Measurements from ENCODE around the gene PCSK6. TPM values are rescaled to one million over a fixed set of nuclear protein-coding genes. Genes with fewer than 3 reads are reported as not detected.

The PCSK6 gene
- polyA plus RNA-seq, 1 experiment = 0.29 TPM

DNA sequence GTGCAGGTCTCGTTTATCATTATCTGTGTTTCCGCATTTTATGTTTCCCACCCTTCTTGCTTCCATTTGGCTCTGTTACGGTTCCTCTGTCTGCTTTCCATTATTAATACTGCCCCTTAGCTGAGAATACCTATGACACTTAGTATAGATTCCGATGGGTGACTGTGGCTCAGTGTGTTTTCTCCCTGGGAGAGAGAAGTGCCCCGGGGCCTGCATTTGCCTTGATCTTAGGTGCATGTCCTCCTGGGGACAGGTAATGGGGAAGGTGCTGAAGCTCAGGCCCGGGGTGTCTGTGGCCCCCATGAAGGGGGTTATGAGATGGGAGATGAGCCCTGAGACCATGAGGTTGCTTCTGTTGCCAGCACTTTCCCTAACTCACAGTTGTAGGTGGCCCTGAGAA, 43.4 kb upstream of the PCSK6 start:
- DNase-seq (ENCODE audit: low read depth) = no peak
- Histone ChIP-seq H3K36me3 (ENCODE audit: control insufficient read depth, insufficient read depth, low read length) (no peaks in the 10 kb centered on the region), H3K27me3 (ENCODE audit: control insufficient read depth, insufficient read depth, low read length) (0 out of 2 replicates have a peak, but pooled peaks cover 1% of the 10 kb centered on the region), H3K4me3 (ENCODE audit: low read depth, low read length) (no peak overlapping the region)
- ChIA-PET CTCF (no interaction called here), POLR2A (no interaction called here)
- TF ChIP-seq, protein P1, sequence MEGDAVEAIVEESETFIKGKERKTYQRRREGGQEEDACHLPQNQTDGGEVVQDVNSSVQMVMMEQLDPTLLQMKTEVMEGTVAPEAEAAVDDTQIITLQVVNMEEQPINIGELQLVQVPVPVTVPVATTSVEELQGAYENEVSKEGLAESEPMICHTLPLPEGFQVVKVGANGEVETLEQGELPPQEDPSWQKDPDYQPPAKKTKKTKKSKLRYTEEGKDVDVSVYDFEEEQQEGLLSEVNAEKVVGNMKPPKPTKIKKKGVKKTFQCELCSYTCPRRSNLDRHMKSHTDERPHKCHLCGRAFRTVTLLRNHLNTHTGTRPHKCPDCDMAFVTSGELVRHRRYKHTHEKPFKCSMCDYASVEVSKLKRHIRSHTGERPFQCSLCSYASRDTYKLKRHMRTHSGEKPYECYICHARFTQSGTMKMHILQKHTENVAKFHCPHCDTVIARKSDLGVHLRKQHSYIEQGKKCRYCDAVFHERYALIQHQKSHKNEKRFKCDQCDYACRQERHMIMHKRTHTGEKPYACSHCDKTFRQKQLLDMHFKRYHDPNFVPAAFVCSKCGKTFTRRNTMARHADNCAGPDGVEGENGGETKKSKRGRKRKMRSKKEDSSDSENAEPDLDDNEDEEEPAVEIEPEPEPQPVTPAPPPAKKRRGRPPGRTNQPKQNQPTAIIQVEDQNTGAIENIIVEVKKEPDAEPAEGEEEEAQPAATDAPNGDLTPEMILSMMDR (IDR thresholded peaks at IDR 0.05; ENCODE audit: insufficient read depth, low read depth, low read length) = no peak

DNA sequence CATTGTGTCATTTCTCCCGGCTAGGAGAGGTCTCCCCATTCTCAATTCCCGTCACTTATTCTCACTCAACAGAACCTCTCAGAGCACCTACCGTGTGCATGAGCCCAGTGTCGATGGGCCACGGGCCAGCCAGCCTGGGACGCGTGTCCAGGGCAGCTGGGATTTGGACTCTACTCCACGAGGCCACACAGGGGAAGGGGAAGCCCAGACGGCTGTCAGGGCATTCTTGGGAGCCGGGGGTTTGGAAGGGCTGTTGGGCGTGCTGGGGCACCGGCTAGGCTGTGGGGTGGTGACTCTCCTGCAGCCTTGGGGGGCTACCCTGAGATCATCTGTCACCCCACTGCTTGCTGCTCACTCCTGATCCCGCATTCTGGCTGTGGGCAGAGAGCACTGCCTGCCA, 41.7 kb upstream of the PCSK6 start:
- ChIA-PET CTCF (no interaction called here), POLR2A (no interaction called here)
- TF ChIP-seq, protein P1 (IDR thresholded peaks at IDR 0.05; ENCODE audit: insufficient read depth, low read depth, low read length) = no peak
- Histone ChIP-seq H3K36me3 (ENCODE audit: control insufficient read depth, insufficient read depth, low read length) (no peaks in the 10 kb centered on the region), H3K27me3 (ENCODE audit: control insufficient read depth, insufficient read depth, low read length) (0 out of 2 replicates have a peak, but pooled peaks cover 1% of the 10 kb centered on the region), H3K4me3 (ENCODE audit: low read depth, low read length) (no peak overlapping the region)
- no peak for DNase-seq (ENCODE audit: low read depth)

- Histone ChIP-seq H3K27me3 (ENCODE audit: control insufficient read depth, insufficient read depth, low read length) (0 out of 2 replicates have a peak, but pooled peaks cover 1% of the 10 kb centered on the region), H3K4me3 (ENCODE audit: low read depth, low read length) (no peak overlapping the region), H3K36me3 (ENCODE audit: control insufficient read depth, insufficient read depth, low read length) (no peaks in the 10 kb centered on the region)
- ChIA-PET POLR2A (no interaction called here), CTCF (no interaction called here)
- TF ChIP-seq, protein P1 (IDR thresholded peaks at IDR 0.05; ENCODE audit: insufficient read depth, low read depth, low read length) = no peak
- DNase-seq (ENCODE audit: low read depth) = no peak
These were observed 40.9 kb upstream of the PCSK6 start for GRCh38 chr15:101530224-101530958.

GRCh38 chr15:101528917-101529299, 39.4 kb upstream of the PCSK6 start:
- ChIA-PET POLR2A (no interaction called here), CTCF (interaction anchor here (1.1 to 1.3 kb wide), 3 partner anchors 11 to 113 kb away, joined by 3 to 4 read pairs (median 3); no protein-coding TSS in a partner anchor)
- no peak for DNase-seq (ENCODE audit: low read depth)
- H3K27me3 ChIP-seq (ENCODE audit: control insufficient read depth, insufficient read depth, low read length) = 0 out of 2 replicates have a peak, but pooled peaks cover 1% of the 10 kb centered on the region
- TF ChIP-seq, protein P1 (IDR thresholded peaks at IDR 0.05; ENCODE audit: insufficient read depth, low read depth, low read length) = no peak
- no peaks in the 10 kb centered on the region for H3K36me3 ChIP-seq (ENCODE audit: control insufficient read depth, insufficient read depth, low read length)
- H3K4me3 ChIP-seq (ENCODE audit: low read depth, low read length) = no peak overlapping the region

DNA sequence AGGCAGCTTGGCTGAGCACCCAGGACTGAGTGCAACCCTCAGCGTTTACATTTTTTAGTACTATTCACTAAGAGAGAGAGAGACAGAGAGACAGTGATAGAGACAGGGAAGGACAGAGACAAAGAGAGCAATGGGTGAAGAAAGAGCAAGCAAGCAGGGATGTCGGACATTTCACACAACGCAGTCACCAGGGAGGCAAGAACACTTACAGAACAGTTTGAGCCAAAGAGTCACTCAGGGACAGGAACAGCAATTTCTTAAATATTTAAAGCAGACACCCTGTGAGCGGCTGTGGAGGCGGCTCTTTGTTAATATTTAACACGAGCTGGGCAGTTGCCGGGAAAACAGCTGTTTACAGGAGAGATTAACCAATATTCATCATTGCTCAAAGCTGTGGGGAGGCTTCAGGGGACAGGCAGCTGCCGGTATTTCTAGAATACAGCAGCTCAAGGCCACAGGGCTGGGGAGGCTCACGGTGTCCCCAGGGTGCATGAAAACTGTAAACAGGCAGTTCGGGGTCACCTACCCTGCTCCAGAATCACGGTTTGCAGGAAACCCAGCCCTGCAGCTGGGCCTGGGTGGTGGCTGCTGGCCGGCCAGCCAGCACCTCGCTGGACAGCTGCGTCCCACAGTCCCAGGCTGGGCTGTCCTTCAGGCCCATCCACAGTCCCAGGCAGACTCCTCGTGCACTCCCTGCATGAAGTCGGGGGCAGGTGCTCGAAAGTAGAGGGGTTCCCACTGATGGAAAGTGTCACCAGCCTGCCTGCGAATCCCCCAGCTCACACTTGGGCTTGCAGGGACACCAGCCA, 38.8 kb upstream of the PCSK6 start:
- TF ChIP-seq, protein P1 (IDR thresholded peaks at IDR 0.05; ENCODE audit: insufficient read depth, low read depth, low read length) = no peak
- Histone ChIP-seq H3K4me3 (ENCODE audit: low read depth, low read length) (no peak overlapping the region), H3K27me3 (ENCODE audit: control insufficient read depth, insufficient read depth, low read length) (0 out of 2 replicates have a peak, but pooled peaks cover 1% of the 10 kb centered on the region), H3K36me3 (ENCODE audit: control insufficient read depth, insufficient read depth, low read length) (no peaks in the 10 kb centered on the region)
- ChIA-PET POLR2A (no interaction called here), CTCF (interaction anchor here (0.9 to 1.3 kb wide), 4 partner anchors 11 to 113 kb away, joined by 3 to 4 read pairs (median 4); no protein-coding TSS in a partner anchor)
- no peak for DNase-seq (ENCODE audit: low read depth)

All from BJ (cell line).